Prostate gland (tissue), 2 donors: ENCODE data around the gene DSCAML1.

Experiments
- CTCF ChIP-seq, 4 experiments: fragments of 200-600 bp in 2 of 4; fragments of 450-650 bp in 2 of 4; sonication (generic) in 2 of 4; IDR thresholded peaks; 1 replicate in 3 of 4; 2 replicates in 1 of 4; pipeline ENCODE4 v1.5.1; 2016 to 2019; ENCODE audit warnings: antibody characterized with exemption in 4 of 4, mild to moderate bottlenecking in 2 of 4, moderate library complexity in 2 of 4
- POLR2A ChIP-seq: fragments of 450-650 bp; IDR thresholded peaks from one replicate; pipeline ENCODE4 v1.6.1; 2016; ENCODE audit warnings: antibody characterized with exemption, mild to moderate bottlenecking
- POLR2AphosphoS5 ChIP-seq: sonication (generic); formaldehyde crosslinking; IDR thresholded peaks from one replicate; pipeline ENCODE4 v1.6.1; 2017; ENCODE audit warnings: antibody characterized with exemption

GRCh38 chr11:117606790-117607189 is 190.2 kb downstream of the DSCAML1 start:
- no peak for TF ChIP-seq POLR2AphosphoS5
- TF ChIP-seq CTCF (IDR thresholded peaks at IDR 0.05), result no peak
- no peak for TF ChIP-seq POLR2A
